NCI-H1417 (cell line): ENCODE measurements around the gene TMEM181.
A peak's percentile ranks its signal among the peaks of the same experiment; 100 is the strongest.

Experiments
- DNase-seq, 3 experiments: peaks; one replicate each; lab custom pipeline; 2025; lab: John Stamatoyannopoulos, UW

The TMEM181 gene

GRCh38 chr6:158564243-158565121, 4.6 kb downstream of the TMEM181 start:
- DNase-seq: no peak

- DNase-seq: no peak
Observed at GRCh38 chr6:158565122-158565429, 5.2 kb downstream of the TMEM181 start.

- DNase-seq: no peak
Observed at GRCh38 chr6:158565482-158566040, 5.7 kb downstream of the TMEM181 start.

DNA sequence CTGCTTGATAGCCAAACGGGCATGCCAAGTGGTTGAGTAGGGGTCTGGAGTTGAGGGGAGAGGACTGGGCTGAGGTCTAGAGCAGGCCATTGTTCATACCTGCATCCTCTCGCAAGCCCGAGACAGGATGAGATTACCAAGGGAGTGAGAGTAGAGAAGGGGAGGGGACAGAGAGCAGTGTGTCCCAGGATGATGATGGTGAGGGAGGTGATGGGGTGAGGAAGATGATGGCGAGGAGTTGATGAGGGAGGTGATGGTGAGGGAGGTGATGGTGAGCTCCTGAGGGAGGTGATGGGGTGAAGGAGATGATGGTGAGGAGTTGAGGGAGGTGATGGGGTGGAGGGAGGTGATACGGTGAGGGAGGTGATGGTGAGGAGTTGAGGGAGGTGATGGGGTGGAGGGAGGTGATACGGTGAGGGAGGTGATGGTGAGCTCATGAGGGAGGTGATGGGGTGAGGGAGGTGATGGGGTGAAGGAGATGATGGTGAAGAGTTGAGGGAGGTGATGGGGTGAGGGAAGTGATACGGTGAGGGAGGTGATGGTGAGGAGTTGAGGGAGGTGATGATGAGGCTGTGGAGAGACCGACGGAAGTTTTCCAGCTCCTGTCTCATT, 6.4 kb downstream of the TMEM181 start:
- no peak for DNase-seq

- no peak for DNase-seq
Observed at GRCh38 chr6:158567152-158567551, 7.3 kb downstream of the TMEM181 start.

GRCh38 chr6:158567871-158568401, 8.0 kb downstream of the TMEM181 start:
- DNase-seq: no peak

GRCh38 chr6:158568549-158568948, 8.7 kb downstream of the TMEM181 start:
- DNase-seq: peak in 1 of 3 experiments; percentile 11

DNA sequence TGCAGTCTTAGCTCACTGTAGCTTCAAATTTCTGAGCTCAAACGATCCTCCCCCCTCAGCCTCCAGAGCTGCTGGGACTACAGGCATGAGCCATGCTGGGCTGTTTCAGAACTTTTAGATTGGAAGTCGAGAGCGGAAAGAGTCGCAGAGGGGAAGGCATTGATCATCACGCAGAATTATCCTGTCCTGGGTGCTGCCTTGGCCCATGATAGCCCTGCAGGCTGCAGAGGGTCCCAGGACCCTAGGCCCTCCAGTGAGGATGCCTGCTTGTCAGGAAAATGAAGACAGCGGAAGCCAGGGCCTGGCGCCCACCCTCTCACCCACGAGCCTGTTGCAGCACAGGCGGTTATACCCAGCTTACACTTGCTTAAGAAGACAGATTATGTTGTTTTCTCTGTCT, 9.1 kb downstream of the TMEM181 start:
- no peak for DNase-seq

DNA sequence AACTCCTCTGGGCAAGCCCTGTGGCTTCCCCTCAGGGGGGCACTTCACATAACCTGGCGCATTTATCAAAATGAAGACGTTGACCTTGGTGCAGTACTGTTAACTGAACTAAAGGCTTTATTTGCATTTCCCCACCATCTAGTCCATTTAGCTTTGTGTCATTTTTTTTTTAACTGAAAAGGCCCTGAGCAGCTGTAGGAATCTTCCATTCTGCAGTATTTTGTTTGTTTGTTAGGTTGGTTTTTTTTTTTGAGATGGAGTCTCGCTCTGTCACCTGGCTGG, 10.7 kb downstream of the TMEM181 start:
- DNase-seq: peak; percentile 10 to 55 (median 41)

DNA sequence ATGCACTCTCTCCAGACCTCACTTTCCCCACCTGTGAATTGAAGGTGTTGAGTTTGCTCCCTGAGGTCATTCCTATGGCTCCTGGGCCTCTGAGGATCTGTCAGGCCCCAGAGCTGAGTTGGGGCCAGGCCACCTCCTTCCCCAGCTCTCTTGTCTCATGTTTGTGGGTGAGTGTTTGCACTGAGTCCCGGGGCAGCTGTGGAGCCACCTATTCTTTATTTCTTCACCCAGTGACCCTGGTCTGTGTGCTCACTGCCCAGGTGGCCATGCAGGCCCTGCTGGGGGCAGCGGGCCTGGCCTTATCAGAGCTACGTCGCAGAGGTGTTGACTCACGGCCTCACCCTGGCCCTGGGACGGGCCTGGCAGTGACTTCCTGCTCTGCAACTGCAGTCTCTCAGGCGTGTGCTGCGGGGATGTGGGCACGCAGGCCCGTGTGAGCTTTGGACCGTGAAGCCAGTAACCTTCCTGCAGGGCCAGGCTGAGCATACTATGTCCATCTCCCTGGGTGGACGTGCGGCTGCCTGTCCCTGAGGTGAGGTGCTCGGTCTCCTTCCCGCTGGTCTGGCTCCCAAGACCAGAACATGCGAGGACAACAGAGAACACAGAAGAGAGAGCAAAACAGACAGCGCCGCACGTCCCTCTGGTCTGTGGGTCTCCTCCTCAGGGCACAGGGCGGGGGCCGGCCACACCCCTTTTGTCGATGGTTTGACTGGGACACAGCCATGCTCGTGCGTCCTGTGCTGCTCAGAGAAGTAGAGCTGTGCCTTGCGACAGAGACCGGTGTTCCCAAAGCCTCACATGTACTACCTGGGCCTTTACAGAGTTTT, 12.1 kb downstream of the TMEM181 start:
- no peak for DNase-seq

DNA sequence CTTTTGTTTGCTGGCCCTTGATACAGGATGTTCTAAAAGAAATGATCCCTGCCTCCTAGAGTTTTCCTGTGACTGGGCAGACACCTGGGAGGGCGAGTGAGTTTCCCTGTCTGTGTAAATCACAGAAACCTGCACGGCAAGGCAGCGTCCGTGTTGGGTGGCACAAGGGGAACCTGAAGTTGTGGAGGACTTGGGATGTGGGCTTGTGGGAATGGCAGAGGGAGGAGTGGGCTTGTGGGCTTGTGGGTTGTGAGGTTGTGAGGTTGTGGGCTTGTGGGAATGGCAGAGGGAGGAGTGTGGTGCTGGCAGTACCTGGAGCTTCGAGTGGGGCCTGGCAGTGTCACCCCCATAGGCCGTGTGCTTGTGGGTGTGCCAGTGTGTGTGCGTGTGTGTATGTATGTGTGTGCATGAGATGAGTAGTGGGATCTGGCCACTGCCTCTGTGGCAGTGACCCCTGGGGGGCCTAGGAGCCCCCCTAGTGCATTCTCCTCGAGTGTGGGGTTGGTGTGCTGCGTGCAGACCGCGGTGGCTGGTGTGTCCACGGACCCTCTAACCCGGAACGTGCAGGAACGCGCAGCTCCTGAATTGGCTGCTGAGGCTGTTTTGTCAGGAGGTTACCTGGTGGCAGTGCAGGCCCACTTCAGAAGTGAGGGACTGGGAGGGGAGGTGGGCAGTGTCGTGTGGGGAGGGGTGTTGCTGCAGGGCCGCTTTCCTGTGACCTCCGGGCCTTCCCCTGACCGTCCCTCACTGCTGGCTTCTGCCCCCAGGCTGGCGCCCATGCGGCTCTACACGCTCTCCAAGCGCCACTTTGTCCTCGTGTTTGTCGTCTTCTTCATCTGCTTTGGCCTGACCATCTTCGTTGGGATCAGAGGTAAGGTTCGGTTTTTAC, 13.0 kb downstream of the TMEM181 start:
- DNase-seq: no peak

DNA sequence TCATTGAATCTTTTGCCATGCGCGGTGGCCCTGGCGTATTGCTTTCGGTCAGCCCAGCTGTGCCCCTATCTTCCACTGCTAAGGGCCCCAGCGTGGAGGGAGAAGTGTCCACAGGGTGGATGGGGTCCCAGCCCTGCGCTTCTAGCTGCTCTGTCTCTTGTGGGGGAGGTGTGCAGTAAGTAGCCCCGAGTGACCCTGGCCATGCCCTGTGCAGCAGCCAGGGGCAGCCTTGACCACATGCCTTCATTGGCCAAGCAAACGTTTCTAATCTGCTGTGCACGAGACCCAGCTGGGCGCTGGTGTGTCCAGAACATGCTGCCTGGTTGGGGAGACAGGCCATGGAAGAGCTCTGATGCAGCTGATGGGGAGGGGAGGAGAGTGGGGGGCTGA, 13.6 kb downstream of the TMEM181 start:
- DNase-seq: no peak

DNA sequence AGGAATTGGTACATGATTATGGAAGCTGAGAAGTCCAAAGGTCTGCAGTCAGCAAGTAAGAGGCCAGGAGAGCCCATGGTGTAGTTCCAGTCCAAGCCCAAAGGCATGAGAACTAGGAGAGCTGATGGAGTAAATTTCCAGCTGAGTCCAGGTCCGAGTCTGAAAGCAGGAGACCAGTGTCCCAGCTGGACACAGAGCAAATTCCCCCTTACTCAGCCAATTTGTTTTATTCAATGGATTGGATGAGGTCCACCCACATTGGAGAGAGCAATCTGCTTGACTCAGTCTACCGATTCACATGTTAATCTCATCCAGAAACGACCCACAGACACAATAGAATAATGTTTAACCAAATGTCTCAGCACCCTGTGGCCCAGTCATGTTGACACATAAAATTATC, 14.9 kb downstream of the TMEM181 start:
- DNase-seq: no peak

DNA sequence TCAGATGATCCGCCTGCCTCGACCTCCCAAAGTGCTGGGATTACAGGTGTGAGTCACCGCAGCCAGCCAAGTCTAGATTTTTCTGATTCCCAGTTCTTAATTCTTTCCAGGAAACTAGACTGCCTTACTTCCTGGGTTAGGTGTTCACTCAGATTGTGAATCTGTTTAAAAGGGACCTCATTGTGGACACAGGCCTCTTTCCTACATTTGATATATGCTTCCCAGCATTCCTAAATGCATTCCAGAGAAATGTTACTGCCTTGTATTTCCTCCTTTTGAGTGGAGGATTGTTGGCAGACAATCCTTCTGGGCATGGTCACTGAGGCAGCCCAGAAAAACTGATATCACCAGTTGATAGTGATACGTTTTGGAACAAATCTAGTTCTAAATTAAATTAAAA, 15.7 kb downstream of the TMEM181 start:
- no peak for DNase-seq

DNA sequence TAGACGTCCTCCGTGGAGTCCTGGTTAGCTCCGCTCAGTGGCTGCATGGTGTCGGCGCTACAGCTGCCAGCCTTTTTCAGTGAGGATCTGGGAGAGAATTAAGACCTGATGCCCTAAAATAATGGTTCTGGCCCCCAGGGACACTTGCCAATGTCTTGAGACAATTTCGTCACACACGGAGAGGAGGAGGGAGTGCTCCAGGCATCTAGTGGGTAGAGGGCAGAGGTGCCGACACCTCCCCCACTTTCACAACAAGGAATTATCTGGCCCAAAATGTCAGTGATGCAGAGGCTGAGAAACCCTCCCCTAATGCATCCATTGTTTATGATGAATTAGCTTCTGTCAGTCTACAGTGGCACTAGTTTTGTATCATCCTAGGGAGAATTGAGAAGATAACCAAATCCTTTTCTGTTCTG, 24.4 kb downstream of the TMEM181 start:
- no peak for DNase-seq

- DNase-seq: no peak
Observed at GRCh38 chr6:158586652-158587051, 26.8 kb downstream of the TMEM181 start.

DNA sequence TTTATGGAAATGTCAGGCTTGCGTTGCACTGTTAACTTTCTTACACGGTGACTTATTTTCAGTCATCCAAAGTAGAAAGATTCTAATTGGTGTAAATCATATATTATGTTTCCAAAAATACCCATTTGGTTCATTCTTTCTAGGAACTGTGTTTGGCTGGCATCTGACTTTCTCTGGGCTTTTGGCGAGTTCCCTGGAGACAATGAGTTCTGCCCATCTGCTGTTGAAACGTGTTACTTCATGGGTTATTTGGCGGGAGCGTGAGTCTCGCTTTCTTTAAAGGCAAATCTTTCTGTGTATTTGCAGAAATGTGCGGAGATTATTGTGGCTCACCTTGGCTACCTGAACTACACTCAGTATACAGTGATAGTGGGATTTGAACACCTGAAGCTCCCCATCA, 29.5 kb downstream of the TMEM181 start:
- no peak for DNase-seq

DNA sequence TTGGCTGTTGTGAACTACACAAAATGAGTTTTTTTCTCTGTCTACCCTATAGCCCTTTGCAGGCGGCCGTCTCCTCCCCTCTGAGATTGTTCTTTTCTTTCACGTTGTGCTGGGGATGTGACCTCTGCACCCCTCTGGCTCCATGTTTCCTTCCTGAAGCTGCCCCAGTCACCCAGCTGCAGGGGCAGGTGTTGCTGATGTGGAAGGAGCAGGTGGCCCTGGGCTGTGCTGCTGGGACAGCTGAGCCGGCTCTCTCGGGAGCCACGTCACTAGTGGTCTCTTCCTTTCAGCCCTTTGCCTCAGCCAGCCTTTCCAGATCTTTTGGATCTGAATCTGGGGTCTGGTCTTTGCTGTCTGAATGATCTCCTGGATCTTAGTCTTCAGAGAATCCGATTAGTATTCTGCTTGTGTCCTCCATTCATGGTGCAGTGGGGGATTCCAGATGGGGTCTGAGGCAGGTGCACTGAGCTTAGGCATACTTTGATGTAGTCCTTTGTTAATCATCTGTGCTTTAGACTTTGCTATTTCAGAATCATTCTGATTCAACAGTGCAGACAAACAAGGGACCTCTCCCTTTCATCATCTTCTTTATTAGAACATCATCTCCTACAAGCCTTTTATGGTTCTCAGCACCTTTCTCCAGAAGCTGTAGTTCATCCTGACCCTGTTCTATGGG, 31.4 kb downstream of the TMEM181 start:
- DNase-seq: no peak

DNA sequence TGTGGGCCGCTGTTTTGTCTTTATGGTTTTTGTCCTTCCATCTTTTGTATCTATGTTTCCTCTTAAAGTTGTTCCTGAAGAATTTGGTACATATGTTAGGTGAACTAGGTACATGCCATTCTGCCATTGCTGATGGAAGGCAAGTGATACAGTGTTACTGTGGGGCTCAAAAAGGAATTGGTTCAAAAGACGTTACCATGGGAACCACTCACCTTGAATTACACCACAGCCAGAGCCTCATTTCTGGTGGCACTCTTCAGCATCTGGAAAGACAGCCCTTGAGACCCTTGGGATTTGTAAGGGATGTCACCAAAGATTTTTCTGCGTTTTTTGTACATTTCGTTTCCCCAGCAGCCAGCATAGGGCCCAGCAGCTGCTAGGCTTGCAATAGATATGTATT, 31.9 kb downstream of the TMEM181 start:
- no peak for DNase-seq

GRCh38 chr6:158593670-158594069, 33.8 kb downstream of the TMEM181 start:
- DNase-seq: no peak

- peak in 1 of 3 experiments; percentile 16 for DNase-seq
Observed at GRCh38 chr6:158595223-158595622, 35.3 kb downstream of the TMEM181 start.
